GM12878 (cell line): ENCODE measurements around the gene SLC6A7. TPM values are rescaled to one million over a fixed set of nuclear protein-coding genes. Genes with fewer than 3 reads are reported as not detected.

Experiments
- ATAC-seq: fragments of 200-7000 bp; cut with Tn5 transposase; 3 replicates; pipeline ENCODE4 v1.9.1; 2020; ENCODE audit warnings: mild to moderate bottlenecking, moderate library complexity
- BruUV-seq: library from RNA; stranded (reverse); fragments of 400-500 nt; replicated peaks from 2 replicates; lab custom pipeline; 2021; lab: Mats Ljungman, UMichigan
- CTCF ChIA-PET: fragments of 300-600 bp; sonication (Branson Sonifier 250); formaldehyde crosslinking; extraction: SDS; loops from one replicate; lab custom pipeline; 2021; ENCODE audit warnings: inconsistent platforms; lab: Yijun Ruan, JAX
- POLR2A ChIA-PET: fragments of 350-600 bp; formaldehyde crosslinking; extraction: SDS; loops from one replicate; lab custom pipeline; 2021; ENCODE audit warnings: inconsistent platforms; lab: Charles Lee
- RAD21 ChIA-PET: fragments of 300-600 bp; sonication (Branson Sonifier 250); formaldehyde crosslinking; loops from one replicate; lab custom pipeline; 2023; ENCODE audit warnings: antibody characterized with exemption; ENCODE audit not compliant: unreplicated experiment; lab: Charles Lee
- SMC1A ChIA-PET: fragments of 300-600 bp; sonication (Branson Sonifier 250); formaldehyde crosslinking; loops from one replicate; lab custom pipeline; 2023; ENCODE audit not compliant: unreplicated experiment, uncharacterized antibody; lab: Charles Lee
- DNase-seq: peaks from one replicate; pipeline ENCODE4 v3.0.0-alpha.2; 2011; ENCODE audit warnings: low read depth, low spot score
- FAIRE-seq: peaks from 3 replicates; lab custom pipeline; 2011; peaks lifted over from hg19 to GRCh38; lab: Jason Lieb, UNC
- H2AFZ ChIP-seq: 2 replicates; pipeline ENCODE4 v1.6.0; 2011; ENCODE audit warnings: low read depth, low read length, control low read depth; ENCODE audit not compliant: control insufficient read depth
- H3K27ac ChIP-seq: 2 replicates; pipeline ENCODE4 v1.5.1; 2011; ENCODE audit warnings: control low read depth; ENCODE audit not compliant: control insufficient read depth, insufficient read depth
- H3K27me3 ChIP-seq, 2 experiments: replicated peaks in 1 of 2; 2 replicates each; pipeline versions ENCODE4 v1.6.0 to v1.6.1; 2011; ENCODE audit warnings: low read length in 1 of 2; ENCODE audit not compliant: control insufficient read depth in 2 of 2, insufficient read depth in 2 of 2
- H3K36me3 ChIP-seq, 2 experiments: 2 replicates each; pipeline ENCODE4 v1.5.1; 2011; ENCODE audit warnings: low read length in 1 of 2; ENCODE audit not compliant: control insufficient read depth in 2 of 2, insufficient read depth in 2 of 2
- H3K4me1 ChIP-seq: 2 replicates; pipeline ENCODE4 v1.6.1; 2011; ENCODE audit warnings: mild to moderate bottlenecking, low read length, moderate library complexity, mixed read lengths; ENCODE audit not compliant: control insufficient read depth, insufficient read depth
- H3K4me2 ChIP-seq: 2 replicates; pipeline ENCODE4 v1.6.0; 2011; ENCODE audit warnings: control low read depth; ENCODE audit not compliant: control insufficient read depth, insufficient read depth
- H3K4me3 ChIP-seq: fragments of 200-600 bp; sonication (generic); 2 replicates; pipeline ENCODE4 v1.5.1; 2016
- H3K79me2 ChIP-seq: 2 replicates; pipeline ENCODE4 v1.6.0; 2011; ENCODE audit warnings: low read length; ENCODE audit not compliant: control insufficient read depth, insufficient read depth
- H3K9ac ChIP-seq: 2 replicates; pipeline ENCODE4 v1.8.0; 2011; ENCODE audit warnings: low read length, control low read depth, mixed read lengths; ENCODE audit not compliant: control insufficient read depth, insufficient read depth
- H3K9me3 ChIP-seq: replicated peaks from 3 replicates; pipeline ENCODE4 v1.5.1; 2011; ENCODE audit warnings: mild to moderate bottlenecking, low read length; ENCODE audit not compliant: control insufficient read depth, insufficient read depth
- H4K20me1 ChIP-seq: 2 replicates; pipeline ENCODE4 v1.6.0; 2011; ENCODE audit not compliant: control insufficient read depth, insufficient read depth
- CBFB ChIP-seq: IDR thresholded peaks from 2 replicates; pipeline ENCODE4 v1.6.1; 2016; ENCODE audit warnings: antibody characterized with exemption, low read depth
- MYC ChIP-seq: IDR thresholded peaks from 2 replicates; pipeline ENCODE4 v1.6.1; 2011; ENCODE audit warnings: mild to moderate bottlenecking, low read length, moderate library complexity, inconsistent platforms; ENCODE audit not compliant: insufficient read depth, insufficient replicate concordance, insufficient read length, severe bottlenecking
- RBBP5 ChIP-seq: fragments of 200-600 bp; sonication (generic); conservative IDR thresholded peaks from 2 replicates; pipeline ENCODE4 v1.6.1; 2016
- SP1 ChIP-seq: IDR thresholded peaks from one replicate; pipeline ENCODE4 v1.6.1; 2011; ENCODE audit warnings: low read depth, low read length
- SRF ChIP-seq, 2 experiments: IDR thresholded peaks; 2 replicates each; pipeline ENCODE4 v1.6.1; 2011; ENCODE audit warnings: low read depth in 2 of 2, low read length in 2 of 2, mild to moderate bottlenecking in 1 of 2, moderate library complexity in 1 of 2
- STAT1 ChIP-seq: fragments of 450-650 bp; conservative IDR thresholded peaks from 2 replicates; pipeline ENCODE4 v1.6.1; 2014; ENCODE audit warnings: antibody characterized with exemption, mild to moderate bottlenecking
- YBX1 ChIP-seq: fragments of 450-650 bp; IDR thresholded peaks from 2 replicates; pipeline ENCODE4 v1.6.1; 2016; ENCODE audit warnings: antibody characterized with exemption
- ZNF384 ChIP-seq: IDR thresholded peaks from 2 replicates; pipeline ENCODE4 v1.6.1; 2012; ENCODE audit warnings: low read depth, mild to moderate bottlenecking, low read length, improper control_type of control experiment, borderline replicate concordance
- WGBS: methylation state at CpG from one replicate; pipeline ENCODE4 v1.1.6; 2016; ENCODE audit warnings: low lambda C conversion rate; ENCODE audit not compliant: insufficient replicate concordance, insufficient coverage; ENCODE audit errors: missing lambda C conversion rate; 5-methylcytosine and 5-hydroxymethylcytosine counted together
- in situ Hi-C: fragments of 300-500 bp; cut with MboI; formaldehyde crosslinking; loops from 9 replicates; pipeline ENCODE4 v1.14.3; 2018; ENCODE audit warnings: mixed read lengths
- intact Hi-C: fragments of 100-400 bp; cut with micrococcal nuclease; formaldehyde crosslinking; loops from one replicate; pipeline ENCODE4 v1.14.2; 2022; ENCODE audit not compliant: unreplicated experiment
- polyA plus RNA-seq, 11 experiments: library from polyadenylated mRNA; depleted of rRNA in 4 of 11; unstranded in 6 of 11; stranded (reverse) in 5 of 11; fragments of >200 nt; fragmentation: Nextera tagmentation in 4 of 11; fragmentation: Illumina TruSeq in 1 of 11; extraction: Ambion mirVana in 4 of 11; extraction: Trizol in 1 of 11; gene quantifications; 1 replicate in 1 of 11; 2 replicates in 10 of 11; pipeline versions ENCODE4 v1.2.1 to v1.2.3, GENCODE V29; 2011 to 2016; ENCODE audit warnings: inconsistent platforms in 2 of 11, missing spikeins in 2 of 11, low read depth in 1 of 11
- total RNA-seq, 4 experiments: library from RNA; depleted of rRNA in 3 of 4; stranded (reverse); fragments of >200 nt in 3 of 4; fragmentation: Illumina TruSeq in 1 of 4; extraction: Trizol in 1 of 4; gene quantifications; 2 replicates each; pipeline versions ENCODE4 v1.2.1 to v1.2.3, GENCODE V29; 2013 to 2021
- TF ChIP-seq, protein P1 (sequence below): fragments of 450-650 bp; IDR thresholded peaks from 2 replicates; pipeline ENCODE4 v1.6.1; 2017; ENCODE audit warnings: mild to moderate bottlenecking, moderate library complexity
- TF ChIP-seq, protein P2 (sequence below): fragments of 450-650 bp; IDR thresholded peaks from 2 replicates; pipeline ENCODE4 v1.6.1; 2018; ENCODE audit warnings: borderline replicate concordance, mild to moderate bottlenecking; ENCODE audit not compliant: partially characterized antibody
- TF ChIP-seq, protein P3 (sequence below): fragments of 450-650 bp; IDR thresholded peaks from 2 replicates; pipeline ENCODE4 v1.6.1; 2017; ENCODE audit warnings: borderline replicate concordance

SLC6A7 gene
- total and polyA plus RNA-seq, 10 of the 15 experiments (the other 5 are each of a cell fraction or from before 2014, with no cell fraction given): 0.01 to 0.15 (median 0.06) TPM; not detected in 7

DNA sequence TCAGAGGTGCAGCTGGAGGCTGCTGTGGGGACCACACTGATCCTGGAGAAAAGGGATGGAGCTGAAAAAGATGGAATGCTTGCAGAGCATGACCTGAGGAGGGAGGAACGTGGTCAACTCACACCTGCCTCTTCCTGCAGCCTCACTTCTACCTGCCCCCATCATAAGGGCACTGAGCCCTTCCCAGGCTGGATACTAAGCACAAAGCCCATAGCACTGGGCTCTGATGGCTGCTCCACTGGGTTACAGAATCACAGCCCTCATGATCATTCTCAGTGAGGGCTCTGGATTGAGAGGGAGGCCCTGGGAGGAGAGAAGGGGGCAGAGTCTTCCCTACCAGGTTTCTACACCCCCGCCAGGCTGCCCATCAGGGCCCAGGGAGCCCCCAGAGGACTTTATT is 5.9 kb upstream of the SLC6A7 start (continued):
- TF ChIP-seq, protein P1, sequence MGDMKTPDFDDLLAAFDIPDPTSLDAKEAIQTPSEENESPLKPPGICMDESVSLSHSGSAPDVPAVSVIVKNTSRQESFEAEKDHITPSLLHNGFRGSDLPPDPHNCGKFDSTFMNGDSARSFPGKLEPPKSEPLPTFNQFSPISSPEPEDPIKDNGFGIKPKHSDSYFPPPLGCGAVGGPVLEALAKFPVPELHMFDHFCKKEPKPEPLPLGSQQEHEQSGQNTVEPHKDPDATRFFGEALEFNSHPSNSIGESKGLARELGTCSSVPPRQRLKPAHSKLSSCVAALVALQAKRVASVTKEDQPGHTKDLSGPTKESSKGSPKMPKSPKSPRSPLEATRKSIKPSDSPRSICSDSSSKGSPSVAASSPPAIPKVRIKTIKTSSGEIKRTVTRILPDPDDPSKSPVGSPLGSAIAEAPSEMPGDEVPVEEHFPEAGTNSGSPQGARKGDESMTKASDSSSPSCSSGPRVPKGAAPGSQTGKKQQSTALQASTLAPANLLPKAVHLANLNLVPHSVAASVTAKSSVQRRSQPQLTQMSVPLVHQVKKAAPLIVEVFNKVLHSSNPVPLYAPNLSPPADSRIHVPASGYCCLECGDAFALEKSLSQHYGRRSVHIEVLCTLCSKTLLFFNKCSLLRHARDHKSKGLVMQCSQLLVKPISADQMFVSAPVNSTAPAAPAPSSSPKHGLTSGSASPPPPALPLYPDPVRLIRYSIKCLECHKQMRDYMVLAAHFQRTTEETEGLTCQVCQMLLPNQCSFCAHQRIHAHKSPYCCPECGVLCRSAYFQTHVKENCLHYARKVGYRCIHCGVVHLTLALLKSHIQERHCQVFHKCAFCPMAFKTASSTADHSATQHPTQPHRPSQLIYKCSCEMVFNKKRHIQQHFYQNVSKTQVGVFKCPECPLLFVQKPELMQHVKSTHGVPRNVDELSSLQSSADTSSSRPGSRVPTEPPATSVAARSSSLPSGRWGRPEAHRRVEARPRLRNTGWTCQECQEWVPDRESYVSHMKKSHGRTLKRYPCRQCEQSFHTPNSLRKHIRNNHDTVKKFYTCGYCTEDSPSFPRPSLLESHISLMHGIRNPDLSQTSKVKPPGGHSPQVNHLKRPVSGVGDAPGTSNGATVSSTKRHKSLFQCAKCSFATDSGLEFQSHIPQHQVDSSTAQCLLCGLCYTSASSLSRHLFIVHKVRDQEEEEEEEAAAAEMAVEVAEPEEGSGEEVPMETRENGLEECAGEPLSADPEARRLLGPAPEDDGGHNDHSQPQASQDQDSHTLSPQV: no peak

DNA sequence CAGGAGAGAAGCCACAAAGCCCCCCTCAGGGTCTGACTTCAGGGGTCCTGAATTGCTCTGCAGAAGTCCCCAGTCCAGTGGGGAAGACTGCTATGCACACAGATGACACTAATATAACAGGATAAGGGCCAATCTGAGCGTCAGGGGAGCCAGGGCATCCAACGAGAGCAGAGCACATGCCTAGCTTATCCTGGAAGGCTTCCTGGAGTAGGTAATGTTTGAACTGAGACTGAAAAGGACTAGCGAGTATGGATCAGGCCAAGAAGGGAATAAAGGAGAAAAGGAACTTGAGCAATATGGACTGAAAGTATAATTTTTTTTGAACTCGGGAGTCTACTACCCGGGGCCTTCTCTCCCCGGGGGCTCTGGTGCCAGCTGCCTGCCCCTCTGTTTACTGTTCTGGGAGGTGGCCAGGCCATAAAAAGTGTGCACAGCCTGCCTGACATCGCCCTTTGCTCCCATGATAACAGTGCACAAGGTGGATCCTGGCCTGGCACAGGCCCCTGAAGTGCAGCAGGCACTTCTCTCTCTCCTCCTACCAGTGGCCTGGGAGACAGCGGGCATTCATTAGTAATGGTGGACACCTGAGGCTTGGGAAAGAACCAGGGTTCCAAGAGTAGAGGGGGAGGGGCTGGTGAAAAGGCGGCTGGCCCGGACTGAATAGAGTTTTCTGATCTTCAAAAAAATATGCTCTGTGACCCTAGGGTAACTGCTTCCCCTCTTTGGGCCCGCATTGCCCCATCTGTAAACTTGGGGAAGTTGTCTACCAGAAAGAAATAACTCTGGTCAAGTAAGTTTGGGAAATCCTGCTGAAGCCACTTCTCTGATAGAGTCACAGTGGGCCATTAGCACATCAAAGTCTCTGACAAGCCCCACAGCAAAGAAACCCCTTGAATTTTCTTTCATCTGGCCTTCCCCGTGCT is 4.6 kb upstream of the SLC6A7 start:
- ATAC-seq (no peak), DNase-seq (no peak), FAIRE-seq (no peak)
- RAD21 ChIA-PET: no interaction called here
- Histone ChIP-seq H3K27me3 (peaks cover 0 to 1% of the 10 kb centered on the region in 2 experiments; a peak in 3 of 4 replicates), H3K4me1 (no peaks in the 10 kb centered on the region), H2AFZ (no peak overlapping the region), H3K4me3 (no peak overlapping the region), H3K27ac (no peak overlapping the region), H3K9ac (no peak overlapping the region), H3K9me3 (no peaks in the 10 kb centered on the region), H3K4me2 (no peak overlapping the region), H3K79me2 (no peaks in the 10 kb centered on the region), H4K20me1 (no peaks in the 10 kb centered on the region), H3K36me3 (no peaks in the 10 kb centered on the region)
- SMC1A ChIA-PET: no interaction called here
- CTCF ChIA-PET: interaction anchor here (1.6 kb wide), 1 partner anchor 10 kb away, joined by 5 read pairs; no protein-coding TSS in a partner anchor
- BruUV-seq: no TSS peak
- 14% methylated on average over 12 of the region's 12 CpGs for WGBS
- POLR2A ChIA-PET: no interaction called here
- TF ChIP-seq RBBP5: no peak
- no peak for TF ChIP-seq ZNF384
- no peak for TF ChIP-seq MYC
- TF ChIP-seq SP1: no peak
- TF ChIP-seq SRF (IDR thresholded peaks at IDR 0.05; ENCODE audit: low read depth in 2 of 2, low read length in 2 of 2): no peak
- TF ChIP-seq, protein P2, sequence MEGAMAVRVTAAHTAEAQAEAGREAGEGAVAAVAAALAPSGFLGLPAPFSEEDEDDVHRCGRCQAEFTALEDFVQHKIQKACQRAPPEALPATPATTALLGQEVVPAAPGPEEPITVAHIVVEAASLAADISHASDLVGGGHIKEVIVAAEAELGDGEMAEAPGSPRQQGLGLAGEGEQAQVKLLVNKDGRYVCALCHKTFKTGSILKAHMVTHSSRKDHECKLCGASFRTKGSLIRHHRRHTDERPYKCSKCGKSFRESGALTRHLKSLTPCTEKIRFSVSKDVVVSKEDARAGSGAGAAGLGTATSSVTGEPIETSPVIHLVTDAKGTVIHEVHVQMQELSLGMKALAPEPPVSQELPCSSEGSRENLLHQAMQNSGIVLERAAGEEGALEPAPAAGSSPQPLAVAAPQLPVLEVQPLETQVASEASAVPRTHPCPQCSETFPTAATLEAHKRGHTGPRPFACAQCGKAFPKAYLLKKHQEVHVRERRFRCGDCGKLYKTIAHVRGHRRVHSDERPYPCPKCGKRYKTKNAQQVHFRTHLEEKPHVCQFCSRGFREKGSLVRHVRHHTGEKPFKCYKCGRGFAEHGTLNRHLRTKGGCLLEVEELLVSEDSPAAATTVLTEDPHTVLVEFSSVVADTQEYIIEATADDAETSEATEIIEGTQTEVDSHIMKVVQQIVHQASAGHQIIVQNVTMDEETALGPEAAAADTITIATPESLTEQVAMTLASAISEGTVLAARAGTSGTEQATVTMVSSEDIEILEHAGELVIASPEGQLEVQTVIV: no peak
- TF ChIP-seq CBFB: no peak
- TF ChIP-seq, protein P3, sequence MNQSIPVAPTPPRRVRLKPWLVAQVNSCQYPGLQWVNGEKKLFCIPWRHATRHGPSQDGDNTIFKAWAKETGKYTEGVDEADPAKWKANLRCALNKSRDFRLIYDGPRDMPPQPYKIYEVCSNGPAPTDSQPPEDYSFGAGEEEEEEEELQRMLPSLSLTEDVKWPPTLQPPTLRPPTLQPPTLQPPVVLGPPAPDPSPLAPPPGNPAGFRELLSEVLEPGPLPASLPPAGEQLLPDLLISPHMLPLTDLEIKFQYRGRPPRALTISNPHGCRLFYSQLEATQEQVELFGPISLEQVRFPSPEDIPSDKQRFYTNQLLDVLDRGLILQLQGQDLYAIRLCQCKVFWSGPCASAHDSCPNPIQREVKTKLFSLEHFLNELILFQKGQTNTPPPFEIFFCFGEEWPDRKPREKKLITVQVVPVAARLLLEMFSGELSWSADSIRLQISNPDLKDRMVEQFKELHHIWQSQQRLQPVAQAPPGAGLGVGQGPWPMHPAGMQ: no peak
- no peak for TF ChIP-seq STAT1
- TF ChIP-seq YBX1: no peak
- intact Hi-C loops (no loop called here), in situ Hi-C loops (no loop called here)
